ENCODE measurements around the gene ARPC1A.

ARPC1A gene

GRCh38 chr7:99410635-99411034, 84.9 kb downstream of the ARPC1A start:
- DNase-seq (ENCODE audit: low spot score), result no peak

DNA sequence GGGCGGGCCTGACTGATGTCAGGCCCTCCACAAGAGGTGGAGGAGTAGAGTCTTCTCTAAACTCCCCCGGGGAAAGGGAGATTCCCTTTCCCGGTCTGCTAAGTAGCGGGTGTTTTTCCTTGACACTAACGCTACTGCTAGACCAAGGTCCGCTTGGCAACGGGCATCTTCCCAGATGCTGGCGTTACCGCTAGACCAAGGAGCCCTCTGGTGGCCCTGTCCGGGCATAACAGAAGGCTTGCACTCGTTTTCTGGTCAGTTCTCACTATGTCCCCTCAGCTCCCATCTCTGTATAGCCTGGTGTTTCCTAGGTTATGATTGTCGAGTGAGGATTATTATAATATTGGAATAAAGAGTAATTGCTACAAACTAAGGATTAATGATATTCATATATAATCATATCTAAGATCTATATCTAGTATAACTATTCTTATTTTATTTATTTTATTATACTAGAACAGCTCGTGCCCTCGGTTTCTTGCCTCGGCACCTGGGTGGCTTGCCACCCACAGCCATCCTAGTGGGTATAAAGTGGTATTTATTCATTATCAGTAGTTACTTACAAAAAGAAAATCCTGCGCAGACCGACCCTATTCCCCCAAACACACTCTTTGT, 89.9 kb downstream of the ARPC1A start:
- peak; percentile 85 for DNase-seq (ENCODE audit: low spot score)
